GM12878 (cell line): ENCODE measurements around the gene HIP1. TPM values are rescaled to one million over a fixed set of nuclear protein-coding genes. Genes with fewer than 3 reads are reported as not detected.

Experiments used
- ATF2 ChIP-seq: IDR thresholded peaks from 2 replicates; pipeline ENCODE4 v1.6.1; 2012; ENCODE audit warnings: low read length, inconsistent platforms
- CEBPZ ChIP-seq: fragments of 150-350 bp; IDR thresholded peaks from 2 replicates; pipeline ENCODE4 v1.6.1; 2016; ENCODE audit warnings: low read depth, low read length
- DPF2 ChIP-seq: fragments of 450-650 bp; IDR thresholded peaks from 2 replicates; pipeline ENCODE4 v1.6.1; 2017; ENCODE audit warnings: mild to moderate bottlenecking
- FOS ChIP-seq: IDR thresholded peaks from 3 replicates; pipeline ENCODE4 v1.6.1; 2011; ENCODE audit warnings: borderline replicate concordance; ENCODE audit not compliant: insufficient read length; ENCODE audit errors: extremely low read depth
- KAT2A ChIP-seq: conservative IDR thresholded peaks from 2 replicates; pipeline ENCODE4 v1.6.1; 2011; ENCODE audit warnings: low read depth, low read length; ENCODE audit not compliant: control insufficient read depth
- NFXL1 ChIP-seq: fragments of 450-650 bp; IDR thresholded peaks from 2 replicates; pipeline ENCODE4 v1.6.1; 2017; ENCODE audit warnings: antibody characterized with exemption, mild to moderate bottlenecking, borderline replicate concordance
- RCOR1 ChIP-seq: conservative IDR thresholded peaks from 2 replicates; pipeline ENCODE4 v1.6.1; 2012; ENCODE audit warnings: low read depth, low read length, improper control_type of control experiment
- polyA plus RNA-seq, 11 experiments: library from polyadenylated mRNA; depleted of rRNA in 4 of 11; unstranded in 6 of 11; stranded (reverse) in 5 of 11; fragments of >200 nt; fragmentation: Nextera tagmentation in 4 of 11; fragmentation: Illumina TruSeq in 1 of 11; extraction: Ambion mirVana in 4 of 11; extraction: Trizol in 1 of 11; gene quantifications; 1 replicate in 1 of 11; 2 replicates in 10 of 11; pipeline versions ENCODE4 v1.2.1 to v1.2.3, GENCODE V29; 2011 to 2016; ENCODE audit warnings: inconsistent platforms in 2 of 11, missing spikeins in 2 of 11, low read depth in 1 of 11
- total RNA-seq, 4 experiments: library from RNA; depleted of rRNA in 3 of 4; stranded (reverse); fragments of >200 nt in 3 of 4; fragmentation: Illumina TruSeq in 1 of 4; extraction: Trizol in 1 of 4; gene quantifications; 2 replicates each; pipeline versions ENCODE4 v1.2.1 to v1.2.3, GENCODE V29; 2013 to 2021
- TF ChIP-seq, protein P1 (sequence below): fragments of 450-650 bp; IDR thresholded peaks from 2 replicates; pipeline ENCODE4 v1.6.1; 2017; ENCODE audit warnings: mild to moderate bottlenecking, low read depth, inconsistent platforms; ENCODE audit not compliant: poor library complexity, severe bottlenecking

HIP1 gene
- total and polyA plus RNA-seq, 10 of the 15 experiments (the other 5 are each of a cell fraction or from before 2014, with no cell fraction given): 1.2 to 9.7 (median 3.2) TPM

- TF ChIP-seq, protein P1, sequence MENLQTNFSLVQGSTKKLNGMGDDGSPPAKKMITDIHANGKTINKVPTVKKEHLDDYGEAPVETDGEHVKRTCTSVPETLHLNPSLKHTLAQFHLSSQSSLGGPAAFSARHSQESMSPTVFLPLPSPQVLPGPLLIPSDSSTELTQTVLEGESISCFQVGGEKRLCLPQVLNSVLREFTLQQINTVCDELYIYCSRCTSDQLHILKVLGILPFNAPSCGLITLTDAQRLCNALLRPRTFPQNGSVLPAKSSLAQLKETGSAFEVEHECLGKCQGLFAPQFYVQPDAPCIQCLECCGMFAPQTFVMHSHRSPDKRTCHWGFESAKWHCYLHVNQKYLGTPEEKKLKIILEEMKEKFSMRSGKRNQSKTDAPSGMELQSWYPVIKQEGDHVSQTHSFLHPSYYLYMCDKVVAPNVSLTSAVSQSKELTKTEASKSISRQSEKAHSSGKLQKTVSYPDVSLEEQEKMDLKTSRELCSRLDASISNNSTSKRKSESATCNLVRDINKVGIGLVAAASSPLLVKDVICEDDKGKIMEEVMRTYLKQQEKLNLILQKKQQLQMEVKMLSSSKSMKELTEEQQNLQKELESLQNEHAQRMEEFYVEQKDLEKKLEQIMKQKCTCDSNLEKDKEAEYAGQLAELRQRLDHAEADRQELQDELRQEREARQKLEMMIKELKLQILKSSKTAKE: no peak
- TF ChIP-seq ATF2 (no peak), RCOR1 (no peak), NFXL1 (no peak), CEBPZ (no peak), FOS (no peak), KAT2A (no peak), DPF2 (no peak)
These were observed 19.8 kb upstream of the HIP1 start (continued) for GRCh38 chr7:75758491-75758890.
